ENCODE measurements around the gene SCNM1. TPM values are rescaled to one million over a fixed set of nuclear protein-coding genes. Genes with fewer than 3 reads are reported as not detected.

SCNM1 gene
- total and polyA plus RNA-seq, 9 of the 15 experiments (the other 6 are each of a cell fraction or from before 2014, with no cell fraction given) = 17.2 to 204 (median 63.0) TPM

DNA sequence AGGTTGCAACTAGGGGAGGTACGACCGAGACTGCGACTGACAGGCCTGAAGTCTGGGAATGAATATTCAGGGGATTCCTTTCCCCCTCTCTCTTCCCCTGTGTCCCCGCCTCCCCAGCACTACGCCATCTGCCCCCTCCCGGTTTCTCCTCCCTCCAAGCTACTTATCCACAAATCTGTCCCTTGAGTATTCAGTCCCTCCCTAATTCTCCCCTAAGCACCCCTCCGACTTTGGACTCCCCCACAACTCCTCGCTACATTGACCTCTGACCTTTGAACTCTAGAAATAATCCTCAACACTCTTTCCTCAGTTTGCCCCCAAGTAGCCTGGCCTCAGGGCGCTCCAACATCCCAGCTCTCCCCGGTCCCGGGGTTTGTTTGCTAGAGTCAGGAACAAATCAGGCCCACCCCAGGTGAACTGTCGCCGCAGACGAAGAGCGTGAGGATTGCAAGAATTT lies 635 bp upstream of the SCNM1 start (continued):
- TF ChIP-seq, protein P1, sequence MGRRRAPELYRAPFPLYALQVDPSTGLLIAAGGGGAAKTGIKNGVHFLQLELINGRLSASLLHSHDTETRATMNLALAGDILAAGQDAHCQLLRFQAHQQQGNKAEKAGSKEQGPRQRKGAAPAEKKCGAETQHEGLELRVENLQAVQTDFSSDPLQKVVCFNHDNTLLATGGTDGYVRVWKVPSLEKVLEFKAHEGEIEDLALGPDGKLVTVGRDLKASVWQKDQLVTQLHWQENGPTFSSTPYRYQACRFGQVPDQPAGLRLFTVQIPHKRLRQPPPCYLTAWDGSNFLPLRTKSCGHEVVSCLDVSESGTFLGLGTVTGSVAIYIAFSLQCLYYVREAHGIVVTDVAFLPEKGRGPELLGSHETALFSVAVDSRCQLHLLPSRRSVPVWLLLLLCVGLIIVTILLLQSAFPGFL (CRISPR knock-in tag; IDR thresholded peaks at IDR 0.05) = no peak
- no peak for TF ChIP-seq RBM34 (IDR thresholded peaks at IDR 0.05; ENCODE audit: borderline replicate concordance, insufficient read depth, low read length)
- no peak for TF ChIP-seq ZFP1 (CRISPR knock-in tag; IDR thresholded peaks at IDR 0.05)
- TF ChIP-seq CEBPB (tag; IDR thresholded peaks at IDR 0.05) = no peak
- no peak for TF ChIP-seq ZBED1 (IDR thresholded peaks at IDR 0.05)
- TF ChIP-seq GATAD2B (IDR thresholded peaks at IDR 0.05; ENCODE audit: borderline replicate concordance) = no peak
- TF ChIP-seq, protein P2, sequence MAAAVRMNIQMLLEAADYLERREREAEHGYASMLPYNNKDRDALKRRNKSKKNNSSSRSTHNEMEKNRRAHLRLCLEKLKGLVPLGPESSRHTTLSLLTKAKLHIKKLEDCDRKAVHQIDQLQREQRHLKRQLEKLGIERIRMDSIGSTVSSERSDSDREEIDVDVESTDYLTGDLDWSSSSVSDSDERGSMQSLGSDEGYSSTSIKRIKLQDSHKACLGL (CRISPR knock-in tag; IDR thresholded peaks at IDR 0.05; ENCODE audit: borderline replicate concordance, poor library complexity, severe bottlenecking) = no peak
- TF ChIP-seq NFXL1 (CRISPR knock-in tag; IDR thresholded peaks at IDR 0.05) = no peak
- no peak for TF ChIP-seq IRF2 (CRISPR knock-in tag; IDR thresholded peaks at IDR 0.05)
- TF ChIP-seq TFAM (CRISPR knock-in tag; conservative IDR thresholded peaks at IDR 0.05) = no peak
- TF ChIP-seq, protein P3, sequence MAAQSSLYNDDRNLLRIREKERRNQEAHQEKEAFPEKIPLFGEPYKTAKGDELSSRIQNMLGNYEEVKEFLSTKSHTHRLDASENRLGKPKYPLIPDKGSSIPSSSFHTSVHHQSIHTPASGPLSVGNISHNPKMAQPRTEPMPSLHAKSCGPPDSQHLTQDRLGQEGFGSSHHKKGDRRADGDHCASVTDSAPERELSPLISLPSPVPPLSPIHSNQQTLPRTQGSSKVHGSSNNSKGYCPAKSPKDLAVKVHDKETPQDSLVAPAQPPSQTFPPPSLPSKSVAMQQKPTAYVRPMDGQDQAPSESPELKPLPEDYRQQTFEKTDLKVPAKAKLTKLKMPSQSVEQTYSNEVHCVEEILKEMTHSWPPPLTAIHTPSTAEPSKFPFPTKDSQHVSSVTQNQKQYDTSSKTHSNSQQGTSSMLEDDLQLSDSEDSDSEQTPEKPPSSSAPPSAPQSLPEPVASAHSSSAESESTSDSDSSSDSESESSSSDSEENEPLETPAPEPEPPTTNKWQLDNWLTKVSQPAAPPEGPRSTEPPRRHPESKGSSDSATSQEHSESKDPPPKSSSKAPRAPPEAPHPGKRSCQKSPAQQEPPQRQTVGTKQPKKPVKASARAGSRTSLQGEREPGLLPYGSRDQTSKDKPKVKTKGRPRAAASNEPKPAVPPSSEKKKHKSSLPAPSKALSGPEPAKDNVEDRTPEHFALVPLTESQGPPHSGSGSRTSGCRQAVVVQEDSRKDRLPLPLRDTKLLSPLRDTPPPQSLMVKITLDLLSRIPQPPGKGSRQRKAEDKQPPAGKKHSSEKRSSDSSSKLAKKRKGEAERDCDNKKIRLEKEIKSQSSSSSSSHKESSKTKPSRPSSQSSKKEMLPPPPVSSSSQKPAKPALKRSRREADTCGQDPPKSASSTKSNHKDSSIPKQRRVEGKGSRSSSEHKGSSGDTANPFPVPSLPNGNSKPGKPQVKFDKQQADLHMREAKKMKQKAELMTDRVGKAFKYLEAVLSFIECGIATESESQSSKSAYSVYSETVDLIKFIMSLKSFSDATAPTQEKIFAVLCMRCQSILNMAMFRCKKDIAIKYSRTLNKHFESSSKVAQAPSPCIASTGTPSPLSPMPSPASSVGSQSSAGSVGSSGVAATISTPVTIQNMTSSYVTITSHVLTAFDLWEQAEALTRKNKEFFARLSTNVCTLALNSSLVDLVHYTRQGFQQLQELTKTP (IDR thresholded peaks at IDR 0.05; ENCODE audit: low read depth in 1 of 2, partially characterized antibody in 2 of 2) = no peak
- TF ChIP-seq ZBTB1 (CRISPR knock-in tag; IDR thresholded peaks at IDR 0.05; ENCODE audit: borderline replicate concordance, low read depth) = no peak
- no peak for TF ChIP-seq CREB1 (IDR thresholded peaks at IDR 0.05)
- no peak for TF ChIP-seq CREB1 (CRISPR knock-in tag; IDR thresholded peaks at IDR 0.05)
- TF ChIP-seq SMARCC2 (IDR thresholded peaks at IDR 0.05; ENCODE audit: low read depth) = no peak
- TF ChIP-seq SAFB2 (IDR thresholded peaks at IDR 0.05; ENCODE audit: borderline replicate concordance, low read depth, low read length, severe bottlenecking) = no peak
- TF ChIP-seq, protein P4, sequence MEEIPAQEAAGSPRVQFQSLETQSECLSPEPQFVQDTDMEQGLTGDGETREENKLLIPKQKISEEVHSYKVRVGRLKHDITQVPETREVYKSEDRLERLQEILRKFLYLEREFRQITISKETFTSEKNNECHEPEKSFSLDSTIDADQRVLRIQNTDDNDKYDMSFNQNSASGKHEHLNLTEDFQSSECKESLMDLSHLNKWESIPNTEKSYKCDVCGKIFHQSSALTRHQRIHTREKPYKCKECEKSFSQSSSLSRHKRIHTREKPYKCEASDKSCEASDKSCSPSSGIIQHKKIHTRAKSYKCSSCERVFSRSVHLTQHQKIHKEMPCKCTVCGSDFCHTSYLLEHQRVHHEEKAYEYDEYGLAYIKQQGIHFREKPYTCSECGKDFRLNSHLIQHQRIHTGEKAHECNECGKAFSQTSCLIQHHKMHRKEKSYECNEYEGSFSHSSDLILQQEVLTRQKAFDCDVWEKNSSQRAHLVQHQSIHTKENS (CRISPR knock-in tag; IDR thresholded peaks at IDR 0.05) = no peak
- TF ChIP-seq HDAC6 (IDR thresholded peaks at IDR 0.05; ENCODE audit: low read depth, low read length) = no peak
- no peak for TF ChIP-seq WHSC1 (IDR thresholded peaks at IDR 0.05; ENCODE audit: low read length)
- TF ChIP-seq, protein P5, sequence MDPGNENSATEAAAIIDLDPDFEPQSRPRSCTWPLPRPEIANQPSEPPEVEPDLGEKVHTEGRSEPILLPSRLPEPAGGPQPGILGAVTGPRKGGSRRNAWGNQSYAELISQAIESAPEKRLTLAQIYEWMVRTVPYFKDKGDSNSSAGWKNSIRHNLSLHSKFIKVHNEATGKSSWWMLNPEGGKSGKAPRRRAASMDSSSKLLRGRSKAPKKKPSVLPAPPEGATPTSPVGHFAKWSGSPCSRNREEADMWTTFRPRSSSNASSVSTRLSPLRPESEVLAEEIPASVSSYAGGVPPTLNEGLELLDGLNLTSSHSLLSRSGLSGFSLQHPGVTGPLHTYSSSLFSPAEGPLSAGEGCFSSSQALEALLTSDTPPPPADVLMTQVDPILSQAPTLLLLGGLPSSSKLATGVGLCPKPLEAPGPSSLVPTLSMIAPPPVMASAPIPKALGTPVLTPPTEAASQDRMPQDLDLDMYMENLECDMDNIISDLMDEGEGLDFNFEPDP (CRISPR knock-in tag; IDR thresholded peaks at IDR 0.05) = no peak
- TF ChIP-seq ZNF217 (CRISPR knock-in tag; IDR thresholded peaks at IDR 0.05) = no peak
